HEK293 (cell line): Measurements from ENCODE around the gene RYR2.

Source experiments
- CTCF ChIA-PET: fragments of 350-600 bp; formaldehyde crosslinking; extraction: SDS; loops from one replicate; lab custom pipeline; 2021; ENCODE audit warnings: antibody characterized with exemption; lab: Yijun Ruan, JAX
- POLR2A ChIA-PET: fragments of 300-600 bp; formaldehyde crosslinking; extraction: SDS; loops from one replicate; lab custom pipeline; 2020; ENCODE audit warnings: antibody characterized with exemption, inconsistent platforms; lab: Yijun Ruan, JAX
- H3K27ac ChIP-seq: fragments of 200-500 bp; sonication (Bioruptor generic); 2 replicates; pipeline ENCODE4 v1.5.1; 2014; ENCODE audit warnings: low read depth, low read length, control low read depth, inconsistent platforms; ENCODE audit errors: extremely low read depth
- H3K36me3 ChIP-seq, 2 experiments: fragments of 200-500 bp in 1 of 2; sonication (Bioruptor generic) in 1 of 2; 1 replicate in 1 of 2; 2 replicates in 1 of 2; pipeline ENCODE4 v1.5.1; 2014 to 2017; ENCODE audit warnings: inconsistent platforms in 2 of 2, low read length in 2 of 2; ENCODE audit not compliant: control insufficient read depth in 2 of 2, insufficient read depth in 1 of 2
- H3K4me1 ChIP-seq: fragments of 200-500 bp; sonication (Bioruptor generic); 2 replicates; pipeline ENCODE4 v1.5.1; 2014; ENCODE audit warnings: mild to moderate bottlenecking, low read length, inconsistent platforms; ENCODE audit not compliant: control insufficient read depth, insufficient read depth
- H3K4me3 ChIP-seq: 2 replicates; pipeline ENCODE4 v1.5.1; 2011; ENCODE audit warnings: low read depth, mild to moderate bottlenecking, control low read depth, low read length, moderate library complexity
- H3K9me3 ChIP-seq: fragments of 200-500 bp; sonication (Bioruptor generic); 2 replicates; pipeline ENCODE4 v1.5.1; 2014; ENCODE audit warnings: low read depth, low read length, inconsistent platforms; ENCODE audit not compliant: control insufficient read depth, insufficient read depth
- GLIS1 ChIP-seq: fragments of 450-650 bp; formaldehyde crosslinking; IDR thresholded peaks from 2 replicates; pipeline ENCODE4 v1.5.1; 2016; ENCODE audit warnings: missing biosample characterization, missing genetic modification characterization
- KLF1 ChIP-seq: fragments of 450-650 bp; formaldehyde crosslinking; IDR thresholded peaks from 2 replicates; pipeline ENCODE4 v1.5.1; 2016; ENCODE audit warnings: missing biosample characterization, missing genetic modification characterization
- ZNF19 ChIP-seq: fragments of 450-650 bp; formaldehyde crosslinking; IDR thresholded peaks from 2 replicates; pipeline ENCODE4; 2016; ENCODE audit warnings: missing biosample characterization, missing genetic modification characterization, low read depth
- ZNF394 ChIP-seq: fragments of 450-650 bp; formaldehyde crosslinking; IDR thresholded peaks from 2 replicates; pipeline ENCODE4 v1.5.1; 2016; ENCODE audit warnings: missing biosample characterization, missing genetic modification characterization, mild to moderate bottlenecking, moderate library complexity, borderline replicate concordance
- ZNF404 ChIP-seq: fragments of 450-650 bp; formaldehyde crosslinking; IDR thresholded peaks from 2 replicates; pipeline ENCODE4 v1.5.1; 2017; ENCODE audit warnings: missing biosample characterization, missing genetic modification characterization
- ZNF501 ChIP-seq: fragments of 450-650 bp; formaldehyde crosslinking; IDR thresholded peaks from 2 replicates; pipeline ENCODE4 v1.5.1; 2016; ENCODE audit warnings: missing biosample characterization, missing genetic modification characterization
- ZNF510 ChIP-seq: fragments of 450-650 bp; formaldehyde crosslinking; IDR thresholded peaks from 2 replicates; pipeline ENCODE4 v1.5.1; 2018; ENCODE audit warnings: mild to moderate bottlenecking, missing genetic modification characterization, missing biosample characterization; ENCODE audit not compliant: insufficient replicate concordance
- ZNF585B ChIP-seq: fragments of 450-650 bp; formaldehyde crosslinking; IDR thresholded peaks from 2 replicates; pipeline ENCODE4 v1.5.1; 2016; ENCODE audit warnings: missing biosample characterization, missing genetic modification characterization
- ZNF623 ChIP-seq: fragments of 450-650 bp; formaldehyde crosslinking; IDR thresholded peaks from 2 replicates; pipeline ENCODE4 v1.5.1; 2016; ENCODE audit warnings: missing biosample characterization, missing genetic modification characterization
- ZNF664 ChIP-seq: fragments of 450-650 bp; formaldehyde crosslinking; IDR thresholded peaks from 2 replicates; pipeline ENCODE4 v1.5.1; 2016; ENCODE audit warnings: missing biosample characterization, missing genetic modification characterization
- ZNF701 ChIP-seq: fragments of 450-650 bp; formaldehyde crosslinking; IDR thresholded peaks from 2 replicates; pipeline ENCODE4 v1.5.1; 2016; ENCODE audit warnings: missing biosample characterization, missing genetic modification characterization
- ZNF747 ChIP-seq: fragments of 450-650 bp; formaldehyde crosslinking; IDR thresholded peaks from 2 replicates; pipeline ENCODE4 v1.5.1; 2016; ENCODE audit warnings: missing biosample characterization, missing genetic modification characterization
- TF ChIP-seq, protein P1 (sequence below): fragments of 450-650 bp; formaldehyde crosslinking; IDR thresholded peaks from 2 replicates; pipeline ENCODE4 v1.5.1; 2016; ENCODE audit warnings: missing biosample characterization, missing genetic modification characterization, borderline replicate concordance
- TF ChIP-seq, protein P2 (sequence below): fragments of 450-650 bp; formaldehyde crosslinking; IDR thresholded peaks from 2 replicates; pipeline ENCODE4 v1.5.1; 2016; ENCODE audit warnings: missing biosample characterization, missing genetic modification characterization, low read depth
- TF ChIP-seq, protein P3 (sequence below): fragments of 450-650 bp; formaldehyde crosslinking; IDR thresholded peaks from 2 replicates; pipeline ENCODE4 v1.5.1; 2016; ENCODE audit warnings: missing biosample characterization, missing genetic modification characterization
- TF ChIP-seq, protein P4 (sequence below): fragments of 450-650 bp; formaldehyde crosslinking; IDR thresholded peaks from 2 replicates; pipeline ENCODE4 v1.5.1; 2016; ENCODE audit warnings: missing biosample characterization, missing genetic modification characterization
- TF ChIP-seq, protein P5 (sequence below): fragments of 450-650 bp; formaldehyde crosslinking; IDR thresholded peaks from 2 replicates; pipeline ENCODE4 v1.5.1; 2016; ENCODE audit warnings: missing biosample characterization, missing genetic modification characterization, borderline replicate concordance
- TF ChIP-seq, protein P6 (sequence below): fragments of 450-650 bp; formaldehyde crosslinking; IDR thresholded peaks from 2 replicates; pipeline ENCODE4 v1.5.1; 2017; ENCODE audit warnings: missing biosample characterization, mild to moderate bottlenecking, missing genetic modification characterization, moderate library complexity

The RYR2 gene

DNA sequence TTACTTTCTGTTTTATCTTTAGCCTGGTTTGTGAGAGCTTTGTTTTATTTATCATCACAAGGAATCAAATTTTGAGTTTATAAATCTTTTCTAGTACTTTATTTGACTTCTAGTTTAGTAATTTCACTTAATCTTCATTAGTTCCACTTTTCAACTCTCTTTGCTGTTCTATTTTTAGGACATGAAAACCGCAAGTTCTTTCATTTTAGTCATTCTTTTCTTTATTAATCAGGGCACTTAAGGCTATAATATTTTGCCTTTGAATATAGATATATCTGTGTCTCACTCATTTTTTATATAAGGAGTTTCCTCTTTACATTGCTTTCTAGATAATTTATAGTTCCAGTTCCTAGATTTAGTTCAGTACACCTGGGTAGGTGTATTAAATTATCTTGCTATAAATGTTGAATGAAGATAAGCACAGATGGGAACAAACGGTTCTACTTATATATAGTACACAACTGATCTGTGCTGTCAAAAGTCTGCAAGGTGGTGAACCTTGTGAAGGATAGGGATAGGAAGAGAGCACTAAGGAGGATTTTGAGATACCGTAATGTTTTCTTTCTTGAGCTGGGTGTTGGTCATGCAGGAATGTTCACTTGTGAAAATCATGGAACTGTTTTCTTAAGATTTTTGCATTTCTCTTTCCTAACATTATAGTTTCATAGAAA is 402.3 kb downstream of the RYR2 start (continued):
- TF ChIP-seq, protein P1, sequence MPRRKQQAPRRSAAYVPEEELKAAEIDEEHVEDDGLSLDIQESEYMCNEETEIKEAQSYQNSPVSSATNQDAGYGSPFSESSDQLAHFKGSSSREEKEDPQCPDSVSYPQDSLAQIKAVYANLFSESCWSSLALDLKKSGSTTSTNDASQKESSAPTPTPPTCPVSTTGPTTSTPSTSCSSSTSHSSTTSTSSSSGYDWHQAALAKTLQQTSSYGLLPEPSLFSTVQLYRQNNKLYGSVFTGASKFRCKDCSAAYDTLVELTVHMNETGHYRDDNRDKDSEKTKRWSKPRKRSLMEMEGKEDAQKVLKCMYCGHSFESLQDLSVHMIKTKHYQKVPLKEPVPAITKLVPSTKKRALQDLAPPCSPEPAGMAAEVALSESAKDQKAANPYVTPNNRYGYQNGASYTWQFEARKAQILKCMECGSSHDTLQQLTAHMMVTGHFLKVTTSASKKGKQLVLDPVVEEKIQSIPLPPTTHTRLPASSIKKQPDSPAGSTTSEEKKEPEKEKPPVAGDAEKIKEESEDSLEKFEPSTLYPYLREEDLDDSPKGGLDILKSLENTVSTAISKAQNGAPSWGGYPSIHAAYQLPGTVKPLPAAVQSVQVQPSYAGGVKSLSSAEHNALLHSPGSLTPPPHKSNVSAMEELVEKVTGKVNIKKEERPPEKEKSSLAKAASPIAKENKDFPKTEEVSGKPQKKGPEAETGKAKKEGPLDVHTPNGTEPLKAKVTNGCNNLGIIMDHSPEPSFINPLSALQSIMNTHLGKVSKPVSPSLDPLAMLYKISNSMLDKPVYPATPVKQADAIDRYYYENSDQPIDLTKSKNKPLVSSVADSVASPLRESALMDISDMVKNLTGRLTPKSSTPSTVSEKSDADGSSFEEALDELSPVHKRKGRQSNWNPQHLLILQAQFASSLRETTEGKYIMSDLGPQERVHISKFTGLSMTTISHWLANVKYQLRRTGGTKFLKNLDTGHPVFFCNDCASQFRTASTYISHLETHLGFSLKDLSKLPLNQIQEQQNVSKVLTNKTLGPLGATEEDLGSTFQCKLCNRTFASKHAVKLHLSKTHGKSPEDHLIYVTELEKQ = no peak
- TF ChIP-seq ZNF394 (no peak), GLIS1 (tag by site-specific recombination) (no peak)

GRCh38 chr1:237448042-237448441 is 406.1 kb downstream of the RYR2 start:
- TF ChIP-seq ZNF664 (tag by site-specific recombination) = no peak
- TF ChIP-seq ZNF501 (tag by site-specific recombination) = no peak
- no peak for TF ChIP-seq ZNF747 (tag by site-specific recombination)
- no peak for TF ChIP-seq ZNF510
- TF ChIP-seq, protein P2, sequence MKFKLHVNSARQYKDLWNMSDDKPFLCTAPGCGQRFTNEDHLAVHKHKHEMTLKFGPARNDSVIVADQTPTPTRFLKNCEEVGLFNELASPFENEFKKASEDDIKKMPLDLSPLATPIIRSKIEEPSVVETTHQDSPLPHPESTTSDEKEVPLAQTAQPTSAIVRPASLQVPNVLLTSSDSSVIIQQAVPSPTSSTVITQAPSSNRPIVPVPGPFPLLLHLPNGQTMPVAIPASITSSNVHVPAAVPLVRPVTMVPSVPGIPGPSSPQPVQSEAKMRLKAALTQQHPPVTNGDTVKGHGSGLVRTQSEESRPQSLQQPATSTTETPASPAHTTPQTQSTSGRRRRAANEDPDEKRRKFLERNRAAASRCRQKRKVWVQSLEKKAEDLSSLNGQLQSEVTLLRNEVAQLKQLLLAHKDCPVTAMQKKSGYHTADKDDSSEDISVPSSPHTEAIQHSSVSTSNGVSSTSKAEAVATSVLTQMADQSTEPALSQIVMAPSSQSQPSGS (tag by site-specific recombination) = no peak
- TF ChIP-seq, protein P3, sequence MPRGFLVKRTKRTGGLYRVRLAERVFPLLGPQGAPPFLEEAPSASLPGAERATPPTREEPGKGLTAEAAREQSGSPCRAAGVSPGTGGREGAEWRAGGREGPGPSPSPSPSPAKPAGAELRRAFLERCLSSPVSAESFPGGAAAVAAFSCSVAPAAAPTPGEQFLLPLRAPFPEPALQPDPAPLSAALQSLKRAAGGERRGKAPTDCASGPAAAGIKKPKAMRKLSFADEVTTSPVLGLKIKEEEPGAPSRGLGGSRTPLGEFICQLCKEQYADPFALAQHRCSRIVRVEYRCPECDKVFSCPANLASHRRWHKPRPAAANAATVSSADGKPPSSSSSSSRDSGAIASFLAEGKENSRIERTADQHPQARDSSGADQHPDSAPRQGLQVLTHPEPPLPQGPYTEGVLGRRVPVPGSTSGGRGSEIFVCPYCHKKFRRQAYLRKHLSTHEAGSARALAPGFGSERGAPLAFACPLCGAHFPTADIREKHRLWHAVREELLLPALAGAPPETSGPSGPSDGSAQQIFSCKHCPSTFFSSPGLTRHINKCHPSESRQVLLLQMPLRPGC (tag by site-specific recombination) = no peak
- TF ChIP-seq KLF1 (tag by site-specific recombination) = no peak
- TF ChIP-seq ZNF585B (tag by site-specific recombination) = no peak
- no peak for TF ChIP-seq ZNF701 (tag by site-specific recombination)
- TF ChIP-seq, protein P4, sequence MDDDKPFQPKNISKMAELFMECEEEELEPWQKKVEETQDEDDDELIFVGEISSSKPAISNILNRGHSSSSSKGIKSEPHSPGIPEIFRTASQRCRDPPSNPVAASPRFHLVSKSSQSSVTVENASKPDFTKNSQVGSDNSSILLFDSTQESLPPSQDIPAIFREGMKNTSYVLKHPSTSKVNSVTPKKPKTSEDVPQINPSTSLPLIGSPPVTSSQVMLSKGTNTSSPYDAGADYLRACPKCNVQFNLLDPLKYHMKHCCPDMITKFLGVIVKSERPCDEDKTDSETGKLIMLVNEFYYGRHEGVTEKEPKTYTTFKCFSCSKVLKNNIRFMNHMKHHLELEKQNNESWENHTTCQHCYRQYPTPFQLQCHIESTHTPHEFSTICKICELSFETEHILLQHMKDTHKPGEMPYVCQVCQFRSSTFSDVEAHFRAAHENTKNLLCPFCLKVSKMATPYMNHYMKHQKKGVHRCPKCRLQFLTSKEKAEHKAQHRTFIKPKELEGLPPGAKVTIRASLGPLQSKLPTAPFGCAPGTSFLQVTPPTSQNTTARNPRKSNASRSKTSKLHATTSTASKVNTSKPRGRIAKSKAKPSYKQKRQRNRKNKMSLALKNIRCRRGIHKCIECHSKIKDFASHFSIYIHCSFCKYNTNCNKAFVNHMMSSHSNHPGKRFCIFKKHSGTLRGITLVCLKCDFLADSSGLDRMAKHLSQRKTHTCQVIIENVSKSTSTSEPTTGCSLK = no peak
- TF ChIP-seq, protein P5, sequence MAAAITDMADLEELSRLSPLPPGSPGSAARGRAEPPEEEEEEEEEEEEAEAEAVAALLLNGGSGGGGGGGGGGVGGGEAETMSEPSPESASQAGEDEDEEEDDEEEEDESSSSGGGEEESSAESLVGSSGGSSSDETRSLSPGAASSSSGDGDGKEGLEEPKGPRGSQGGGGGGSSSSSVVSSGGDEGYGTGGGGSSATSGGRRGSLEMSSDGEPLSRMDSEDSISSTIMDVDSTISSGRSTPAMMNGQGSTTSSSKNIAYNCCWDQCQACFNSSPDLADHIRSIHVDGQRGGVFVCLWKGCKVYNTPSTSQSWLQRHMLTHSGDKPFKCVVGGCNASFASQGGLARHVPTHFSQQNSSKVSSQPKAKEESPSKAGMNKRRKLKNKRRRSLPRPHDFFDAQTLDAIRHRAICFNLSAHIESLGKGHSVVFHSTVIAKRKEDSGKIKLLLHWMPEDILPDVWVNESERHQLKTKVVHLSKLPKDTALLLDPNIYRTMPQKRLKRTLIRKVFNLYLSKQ (tag by site-specific recombination) = no peak
- no peak for TF ChIP-seq ZNF623 (tag by site-specific recombination)
- TF ChIP-seq ZNF404 (tag by site-specific recombination) = no peak
- TF ChIP-seq, protein P6, sequence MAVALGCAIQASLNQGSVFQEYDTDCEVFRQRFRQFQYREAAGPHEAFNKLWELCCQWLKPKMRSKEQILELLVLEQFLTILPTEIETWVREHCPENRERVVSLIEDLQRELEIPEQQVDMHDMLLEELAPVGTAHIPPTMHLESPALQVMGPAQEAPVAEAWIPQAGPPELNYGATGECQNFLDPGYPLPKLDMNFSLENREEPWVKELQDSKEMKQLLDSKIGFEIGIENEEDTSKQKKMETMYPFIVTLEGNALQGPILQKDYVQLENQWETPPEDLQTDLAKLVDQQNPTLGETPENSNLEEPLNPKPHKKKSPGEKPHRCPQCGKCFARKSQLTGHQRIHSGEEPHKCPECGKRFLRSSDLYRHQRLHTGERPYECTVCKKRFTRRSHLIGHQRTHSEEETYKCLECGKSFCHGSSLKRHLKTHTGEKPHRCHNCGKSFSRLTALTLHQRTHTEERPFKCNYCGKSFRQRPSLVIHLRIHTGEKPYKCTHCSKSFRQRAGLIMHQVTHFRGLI (tag by site-specific recombination) = no peak
- TF ChIP-seq ZNF19 (tag by site-specific recombination) = no peak
- TF ChIP-seq, all 188 proteins: peak for 0
- ChIA-PET CTCF (no interaction called here), POLR2A (no interaction called here)
- no peak overlapping the region for H3K4me3 ChIP-seq
- H3K9me3 ChIP-seq = no peaks in the 10 kb centered on the region
- no peaks in the 10 kb centered on the region for H3K4me1 ChIP-seq
- no peaks in the 10 kb centered on the region for H3K36me3 ChIP-seq
- no peak overlapping the region for H3K27ac ChIP-seq
